ENCODE data around the gene EIPR1.

Gene EIPR1

DNA sequence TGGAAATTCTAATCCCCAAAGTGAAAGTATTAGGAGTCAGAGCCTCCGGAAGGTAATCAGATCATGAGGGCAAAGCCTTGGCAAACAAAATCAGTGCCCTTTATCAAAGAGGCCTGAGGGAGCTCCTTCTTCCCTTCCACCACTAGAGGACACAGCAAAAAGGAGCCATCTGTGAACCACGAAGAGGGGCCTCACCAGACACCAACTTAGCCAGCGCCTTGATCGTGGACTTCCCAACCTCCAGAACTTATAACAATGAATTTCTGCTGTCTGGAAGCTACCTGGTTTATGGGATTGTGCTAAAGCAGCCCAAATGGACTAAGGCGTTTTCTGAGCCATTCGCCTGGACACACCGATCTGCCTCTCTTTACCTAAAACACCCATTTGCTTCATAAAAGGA, 133.1 kb downstream of the EIPR1 start:
- DNase-seq: no peak

DNA sequence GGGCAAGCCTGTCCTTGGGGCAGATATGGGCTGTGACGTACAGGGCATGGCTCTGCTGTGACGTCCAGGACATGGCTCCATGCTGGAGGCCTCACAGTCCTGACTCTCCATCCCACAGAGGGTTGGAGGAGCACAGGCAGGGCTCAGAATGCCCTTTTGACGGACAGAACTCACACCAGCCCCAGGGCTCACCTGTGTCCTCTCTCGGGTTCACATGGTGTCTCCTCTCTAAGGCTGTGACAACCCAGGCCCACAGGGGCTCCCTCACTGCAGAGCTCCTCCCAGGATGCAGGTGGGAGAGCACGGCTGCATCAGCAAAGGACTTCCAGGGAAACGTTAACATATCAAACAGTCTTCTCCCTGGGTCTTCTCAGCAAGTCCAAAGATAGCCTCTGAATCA, 133.8 kb downstream of the EIPR1 start:
- DNase-seq: no peak

DNA sequence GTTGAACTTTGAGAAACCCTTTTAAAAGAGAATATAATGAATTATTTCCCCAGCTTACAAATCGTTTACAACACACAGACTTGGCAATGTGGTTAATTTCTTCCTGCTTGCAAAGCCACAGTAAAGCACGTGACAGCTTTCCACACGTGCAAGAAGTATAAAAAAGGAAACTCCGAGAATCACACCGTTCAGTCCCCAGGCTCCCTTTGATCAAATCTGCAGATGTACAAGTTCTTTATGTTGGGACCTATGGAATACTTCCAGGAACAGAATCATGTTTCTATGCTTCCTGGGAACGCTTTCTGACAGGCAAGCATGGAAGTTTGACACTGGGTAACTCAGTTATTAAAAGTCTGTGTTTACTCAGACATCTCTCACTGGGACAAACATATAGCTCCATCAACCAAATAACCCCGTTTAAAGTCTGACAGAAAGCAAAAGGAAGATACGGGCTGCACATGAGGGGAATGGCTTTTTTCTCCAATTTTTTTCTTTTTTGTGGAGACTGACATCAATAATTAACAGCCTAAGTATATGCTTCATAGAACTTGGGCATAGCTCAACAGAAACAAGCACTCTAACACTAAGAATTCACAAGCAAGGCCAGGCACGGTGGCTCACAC, 134.8 kb downstream of the EIPR1 start:
- DNase-seq: no peak

DNA sequence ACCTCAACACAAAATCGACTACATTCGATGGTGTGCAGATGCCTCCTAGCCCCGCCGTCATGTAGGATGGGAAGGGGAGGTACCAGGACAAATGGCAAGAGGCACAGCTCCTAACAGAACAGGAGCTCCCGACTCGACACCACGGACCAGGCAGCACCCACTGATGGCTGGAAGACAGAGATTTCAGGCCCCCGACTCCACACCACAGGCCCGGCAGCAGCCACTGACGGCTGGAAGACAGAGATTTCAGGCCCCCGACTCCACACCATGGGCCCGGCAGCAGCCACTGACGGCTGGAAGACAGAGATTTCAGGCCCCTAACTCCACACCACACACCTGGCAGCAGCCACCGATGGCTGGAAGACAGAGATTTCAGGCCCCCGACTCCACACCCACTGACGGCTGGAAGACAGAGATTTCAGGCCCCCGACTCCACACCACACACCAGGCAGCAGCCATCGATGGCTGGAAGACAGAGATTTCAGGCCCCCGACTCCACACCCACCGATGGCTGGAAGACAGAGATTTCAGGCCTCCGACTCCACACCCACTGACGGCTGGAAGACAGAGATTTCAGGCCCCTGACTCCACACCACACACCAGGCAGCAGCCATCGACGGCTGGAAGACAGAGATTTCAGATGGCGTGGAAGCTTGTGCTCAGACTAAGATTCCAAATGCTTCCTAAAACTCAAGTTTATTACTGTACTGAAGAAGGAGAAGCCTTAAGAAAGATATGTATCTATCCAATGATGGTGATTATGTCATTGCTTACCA, 135.5 kb downstream of the EIPR1 start:
- DNase-seq: no peak

DNA sequence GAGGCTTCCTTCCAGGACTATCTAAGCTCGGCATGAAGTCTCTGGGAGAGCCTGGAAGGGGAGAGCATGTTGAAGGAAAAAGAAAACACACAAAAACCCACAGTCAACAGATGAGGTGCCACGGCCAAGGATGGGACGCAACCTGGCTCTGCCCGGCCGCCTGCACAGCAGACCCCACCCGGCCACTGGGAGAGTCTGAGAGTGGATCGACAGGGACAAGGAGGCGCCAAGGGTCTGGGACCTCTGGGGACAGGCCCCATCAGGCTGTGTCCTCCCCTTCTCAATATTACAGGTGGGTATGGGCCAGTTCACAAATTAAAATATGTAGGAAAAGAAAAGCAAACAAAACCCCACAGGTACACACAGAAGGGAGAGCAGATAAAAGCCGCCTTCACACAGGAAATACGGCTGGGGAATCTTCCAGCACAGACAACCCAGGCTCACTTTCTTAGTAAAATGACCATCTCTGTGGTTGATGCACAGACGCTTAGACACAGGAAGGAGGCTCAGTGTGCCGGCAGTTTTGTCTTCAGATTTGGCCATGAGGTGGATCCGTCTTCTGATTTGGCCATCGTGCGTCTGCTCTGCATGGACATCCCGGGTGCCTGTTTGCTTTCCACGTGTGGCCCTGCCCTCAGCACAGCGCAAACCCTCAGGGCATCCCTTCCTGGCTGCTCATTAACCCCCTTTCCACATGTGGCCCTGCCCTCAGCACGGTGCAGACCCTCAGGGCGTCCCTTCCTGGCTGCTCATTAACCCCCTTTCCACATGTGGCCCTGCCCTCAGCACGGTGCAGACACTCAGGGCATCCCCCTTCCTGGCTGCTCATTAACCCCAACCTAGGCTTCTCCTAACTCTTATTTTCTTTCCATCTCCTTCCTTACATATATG, 138.4 kb downstream of the EIPR1 start:
- no peak for DNase-seq

DNA sequence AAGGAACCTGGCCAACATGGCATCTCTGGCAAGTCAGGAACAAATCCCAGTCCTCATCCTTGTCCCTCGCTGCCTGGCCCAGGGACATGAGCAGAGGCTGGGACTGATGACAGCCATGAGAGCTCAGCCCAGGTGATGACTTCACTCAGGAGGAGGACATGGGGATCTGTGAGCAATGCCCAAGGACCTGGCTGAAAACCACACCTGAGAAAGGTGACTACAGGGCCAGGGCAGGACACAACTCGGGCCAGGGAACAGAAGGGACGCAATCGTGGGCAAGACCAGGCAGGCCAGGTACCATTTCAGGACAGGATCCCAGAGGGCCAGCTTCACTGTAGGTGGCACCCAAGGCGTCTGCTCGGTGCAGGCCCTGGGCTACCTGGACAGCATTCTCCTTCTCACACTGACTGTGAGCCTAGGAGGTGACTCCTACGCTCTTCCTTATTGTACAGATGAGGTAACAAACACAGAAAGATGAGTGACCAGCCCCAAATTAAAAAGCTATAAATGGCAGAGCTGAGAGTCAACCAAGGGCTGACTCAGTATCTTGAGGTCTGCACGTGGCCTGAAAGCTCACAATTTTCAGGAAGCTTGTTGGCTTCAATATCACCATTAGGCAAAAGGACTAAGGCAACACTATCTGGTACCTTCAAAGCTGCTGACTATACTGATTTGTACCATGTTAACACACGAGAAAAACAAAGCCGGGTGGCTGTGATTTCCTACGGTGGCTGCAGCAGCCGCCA, 141.1 kb downstream of the EIPR1 start:
- no peak for DNase-seq

DNA sequence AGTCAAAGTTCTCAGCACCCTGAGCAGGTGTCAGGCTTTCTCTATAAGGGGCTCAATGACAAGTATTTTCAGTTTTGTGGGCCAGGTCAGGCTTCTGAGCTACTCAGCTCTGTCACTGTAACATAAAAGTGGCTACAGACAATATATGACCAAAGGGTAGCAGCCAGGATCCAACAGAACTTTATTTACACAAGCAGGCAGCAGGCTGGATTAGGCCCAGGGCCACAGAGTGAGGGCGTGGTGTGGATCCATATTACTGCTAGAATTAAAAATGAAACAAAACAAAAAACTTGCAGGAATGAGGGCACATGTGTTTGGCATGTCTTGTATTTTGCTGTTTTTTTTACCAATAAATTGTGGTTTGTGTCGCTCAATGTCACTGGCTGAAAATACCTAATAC, 143.7 kb downstream of the EIPR1 start:
- no peak for DNase-seq

DNA sequence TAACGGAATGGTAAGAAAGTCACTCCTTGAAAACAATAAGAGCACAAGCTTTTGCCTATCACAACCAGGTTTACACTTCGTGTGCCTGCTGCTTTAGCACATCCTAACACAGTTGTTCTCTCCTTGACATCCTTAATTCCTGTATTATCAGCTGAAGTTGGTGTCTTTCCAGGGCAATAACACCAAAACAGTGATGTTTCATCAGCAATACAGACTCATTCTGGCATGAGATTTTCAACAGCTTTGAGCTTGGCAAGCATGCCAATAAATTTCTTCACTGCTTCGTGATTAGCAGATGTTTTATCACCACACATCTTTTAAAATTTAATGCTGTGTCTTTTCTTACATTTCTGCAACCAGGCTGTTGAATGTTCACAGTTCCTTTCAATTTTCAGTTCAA, 148.4 kb downstream of the EIPR1 start:
- DNase-seq: no peak

DNA sequence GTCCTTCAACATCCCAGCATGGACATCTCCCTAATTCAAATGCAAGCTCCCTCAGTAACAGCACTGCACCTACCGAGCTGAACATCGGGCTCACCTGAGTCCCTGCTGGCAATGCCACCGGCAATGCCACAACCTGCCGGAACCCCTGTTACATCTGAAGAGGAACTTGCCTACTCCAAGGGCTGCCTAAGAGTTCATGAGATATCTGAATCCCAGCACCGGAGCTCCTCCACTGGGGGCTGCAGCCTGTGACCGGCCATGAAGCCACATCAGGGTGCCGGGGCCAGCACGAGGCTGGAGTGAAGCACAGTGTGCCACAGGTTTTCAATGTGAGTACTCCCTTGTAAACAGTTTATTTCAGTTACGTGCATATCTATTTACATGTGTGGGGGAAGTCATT, 152.9 kb downstream of the EIPR1 start:
- DNase-seq: no peak

DNA sequence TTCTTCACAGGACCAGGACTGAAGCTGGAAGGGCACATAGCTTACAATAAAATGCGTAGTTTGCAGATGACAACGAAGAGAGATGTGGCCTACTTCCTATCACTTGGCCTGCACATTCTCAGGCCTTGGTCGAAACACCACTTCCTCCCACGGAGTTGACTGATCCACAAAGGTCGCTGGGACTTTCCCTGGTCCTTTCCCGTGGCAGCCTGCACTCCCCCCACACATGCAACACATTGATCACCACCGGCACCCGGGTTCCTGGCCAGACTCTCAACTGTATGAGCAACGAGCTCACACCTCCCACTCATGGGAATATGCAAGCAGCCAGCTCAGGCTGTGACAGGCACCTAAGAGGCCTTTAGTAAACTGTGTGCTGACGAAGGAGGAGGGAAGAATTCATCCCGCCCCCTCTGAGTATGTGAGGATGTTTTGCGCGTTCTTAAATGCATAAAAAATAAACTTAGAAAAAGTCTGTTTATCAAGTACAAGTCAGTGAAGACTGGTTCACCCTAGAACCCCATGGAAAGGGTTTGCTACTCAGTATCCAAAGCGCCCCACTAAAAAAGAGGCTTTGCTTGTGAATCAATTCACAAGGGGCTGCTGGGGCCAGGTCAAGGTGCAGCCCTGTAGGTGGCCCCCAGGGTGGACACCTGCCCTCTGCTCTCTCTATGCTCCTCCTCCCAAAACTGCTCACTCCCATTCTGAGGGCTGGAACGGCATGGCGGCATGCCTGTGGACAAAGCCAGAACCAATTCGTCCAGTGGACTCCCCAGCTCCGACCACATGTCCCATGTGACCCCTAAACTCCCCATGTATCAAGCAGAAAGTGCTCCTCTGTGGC, 154.3 kb downstream of the EIPR1 start:
- no peak for DNase-seq

DNA sequence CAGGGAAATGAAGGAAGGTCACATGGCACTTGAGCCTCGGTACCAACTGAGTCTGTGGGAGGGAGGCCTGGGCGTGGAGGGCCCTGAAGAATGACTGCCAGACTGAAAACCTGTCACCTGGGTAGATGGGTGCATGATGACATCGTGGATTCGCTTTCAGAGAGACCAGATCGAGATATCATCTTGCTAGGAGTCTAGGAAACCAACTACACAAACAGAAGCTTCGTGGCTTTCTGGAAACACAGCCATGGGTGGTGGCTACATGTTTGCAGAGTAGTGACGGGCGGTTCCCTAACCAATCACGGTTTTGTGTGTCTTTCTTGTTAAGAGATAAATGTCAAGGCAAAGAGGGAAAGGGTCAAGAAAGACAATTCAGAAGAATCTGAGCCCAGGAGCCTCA, 155.0 kb downstream of the EIPR1 start:
- DNase-seq: no peak

DNA sequence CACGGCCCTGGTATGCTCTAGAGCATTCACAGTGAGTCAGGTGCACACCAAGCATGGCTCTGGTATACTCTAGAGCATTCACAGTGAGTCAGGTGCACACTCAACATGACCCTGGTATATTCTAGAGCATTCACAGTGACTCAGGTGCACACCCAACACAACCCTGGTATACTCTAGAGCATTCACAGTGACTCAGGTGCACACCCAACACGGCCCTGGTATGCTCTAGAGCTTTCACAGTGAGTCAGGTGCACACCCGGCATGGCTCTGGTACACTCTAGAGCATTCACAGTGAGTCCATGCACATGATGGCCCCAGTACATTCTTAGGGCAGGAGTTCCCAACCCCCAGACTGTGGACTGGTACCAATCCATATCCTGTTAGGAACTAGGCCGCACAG, 158.1 kb downstream of the EIPR1 start:
- no peak for DNase-seq

DNA sequence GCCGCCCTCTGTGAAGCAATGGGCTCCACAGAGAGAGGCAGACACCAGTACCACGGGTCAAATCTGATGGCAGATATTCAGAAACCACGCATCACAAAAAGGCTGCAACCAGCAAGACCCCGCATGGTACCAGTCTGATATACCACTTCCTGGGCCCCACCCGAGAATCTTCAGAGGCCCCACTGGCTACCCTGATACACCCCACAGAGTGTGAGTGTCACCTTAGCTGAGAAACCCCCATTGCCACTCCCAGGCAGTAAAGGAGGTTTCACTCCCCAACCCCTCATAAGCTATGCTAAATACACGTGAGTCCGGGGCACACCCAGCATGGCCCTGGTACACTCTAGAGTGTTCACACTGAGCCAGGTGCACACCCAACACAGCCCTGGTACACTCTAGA, 160.0 kb downstream of the EIPR1 start:
- no peak for DNase-seq

DNA sequence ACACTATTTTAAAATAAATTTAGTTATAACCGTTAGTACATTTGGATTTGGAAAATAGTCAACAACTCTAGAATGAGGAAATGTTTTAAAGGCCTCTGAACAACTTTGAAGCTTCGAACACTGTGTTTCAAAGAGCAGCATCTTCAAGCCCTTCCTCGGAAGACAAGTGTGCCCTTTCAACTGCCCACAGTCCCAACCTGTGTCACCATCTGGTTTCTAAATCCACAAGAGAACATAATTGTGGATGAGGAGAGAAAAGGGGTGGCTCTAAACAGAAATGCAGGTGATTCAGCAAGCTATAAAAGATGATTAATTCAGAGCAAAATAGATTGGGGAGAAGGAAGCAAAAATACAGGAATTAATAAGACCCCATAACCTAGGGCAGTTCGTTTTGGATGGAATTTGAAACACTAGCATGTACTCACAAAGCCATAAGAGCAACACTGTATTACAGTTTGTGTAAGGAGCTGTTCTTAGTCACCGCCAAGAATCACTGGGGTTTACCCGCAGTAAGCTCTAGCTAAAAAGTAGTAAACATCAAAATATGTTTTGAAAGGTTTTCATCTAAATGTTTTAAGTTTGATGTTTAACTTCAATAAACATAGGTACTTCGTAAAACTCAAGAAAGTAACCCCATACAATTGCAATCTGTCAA, 160.7 kb downstream of the EIPR1 start:
- no peak for DNase-seq

DNA sequence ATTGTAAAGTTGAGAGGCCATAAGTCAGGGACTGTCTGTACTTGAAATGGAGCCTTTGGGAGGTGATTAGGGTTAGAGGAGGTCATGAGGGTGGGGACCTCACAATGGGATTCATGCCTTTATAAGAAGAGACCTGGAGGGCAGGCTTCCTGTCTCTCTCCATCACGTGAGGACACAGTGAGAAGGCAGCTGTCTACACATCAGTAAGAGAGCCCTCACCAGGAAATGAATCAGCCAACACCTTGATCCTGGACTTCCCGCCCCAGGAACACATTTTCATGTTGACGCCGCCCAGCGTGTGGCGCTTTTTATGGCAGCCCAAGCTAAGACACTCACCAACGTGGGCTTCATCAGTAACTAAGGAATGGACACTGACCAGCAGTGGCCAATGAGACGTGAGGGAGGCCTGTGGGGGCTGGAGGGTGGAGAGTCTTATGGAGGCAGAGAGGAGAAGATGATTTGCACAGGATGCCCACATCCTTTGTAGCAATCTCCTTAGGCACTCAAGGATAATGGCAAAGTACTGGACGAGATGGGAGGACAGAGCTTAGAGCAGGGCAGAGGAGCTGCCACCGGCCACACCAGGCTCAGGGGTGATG, 162.7 kb downstream of the EIPR1 start:
- no peak for DNase-seq

DNA sequence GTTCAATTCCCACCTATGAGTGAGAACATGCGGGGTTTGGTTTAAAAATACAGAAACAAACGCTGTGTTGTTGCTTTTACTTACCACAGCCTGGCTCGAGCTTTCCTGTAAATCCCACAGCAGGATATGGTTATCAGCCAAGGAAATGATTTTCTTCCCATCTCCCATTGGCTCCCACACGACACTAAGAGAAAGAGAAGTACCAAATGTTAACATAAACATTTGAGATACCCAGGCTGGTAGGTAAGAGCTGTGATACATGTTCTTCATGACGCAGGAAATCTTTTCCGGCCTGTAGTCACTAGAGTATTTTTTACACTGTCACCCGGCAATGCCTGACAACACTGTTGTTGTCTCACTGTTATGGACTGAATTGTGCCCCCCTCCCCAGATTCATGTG, 163.6 kb downstream of the EIPR1 start:
- no peak for DNase-seq

DNA sequence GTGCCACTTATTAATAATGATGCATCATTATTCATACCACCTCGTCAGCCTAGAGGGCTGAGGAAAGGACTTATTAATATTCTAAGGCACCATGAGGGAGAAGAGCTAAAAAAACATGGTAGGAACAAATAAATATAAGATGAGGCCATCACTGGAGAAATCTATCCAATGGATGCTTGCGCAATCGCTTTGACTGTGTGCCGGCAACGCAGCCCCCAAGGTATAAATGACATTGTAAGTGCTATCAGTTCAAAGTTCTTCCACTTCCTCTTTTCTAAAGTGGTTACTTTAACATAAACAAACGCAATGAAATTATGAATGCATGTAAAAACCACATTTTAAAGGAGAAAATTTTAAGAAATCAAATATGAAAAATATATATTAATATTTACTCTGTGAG, 164.6 kb downstream of the EIPR1 start:
- no peak for DNase-seq

DNA sequence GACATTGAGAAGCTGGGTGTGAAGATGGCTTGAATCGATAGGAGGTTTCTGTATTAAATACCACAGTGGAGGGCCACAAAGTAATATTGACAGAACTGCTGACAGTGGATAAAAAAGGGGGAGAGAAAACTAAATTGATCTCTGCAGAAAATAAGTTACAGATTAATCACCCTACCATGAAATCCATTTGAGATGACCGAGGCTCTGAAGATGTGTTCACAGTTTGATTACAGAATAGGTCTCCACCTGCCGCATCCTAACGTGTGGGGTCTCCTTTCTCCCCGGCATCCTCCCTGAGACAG, 165.6 kb downstream of the EIPR1 start:
- DNase-seq: no peak

DNA sequence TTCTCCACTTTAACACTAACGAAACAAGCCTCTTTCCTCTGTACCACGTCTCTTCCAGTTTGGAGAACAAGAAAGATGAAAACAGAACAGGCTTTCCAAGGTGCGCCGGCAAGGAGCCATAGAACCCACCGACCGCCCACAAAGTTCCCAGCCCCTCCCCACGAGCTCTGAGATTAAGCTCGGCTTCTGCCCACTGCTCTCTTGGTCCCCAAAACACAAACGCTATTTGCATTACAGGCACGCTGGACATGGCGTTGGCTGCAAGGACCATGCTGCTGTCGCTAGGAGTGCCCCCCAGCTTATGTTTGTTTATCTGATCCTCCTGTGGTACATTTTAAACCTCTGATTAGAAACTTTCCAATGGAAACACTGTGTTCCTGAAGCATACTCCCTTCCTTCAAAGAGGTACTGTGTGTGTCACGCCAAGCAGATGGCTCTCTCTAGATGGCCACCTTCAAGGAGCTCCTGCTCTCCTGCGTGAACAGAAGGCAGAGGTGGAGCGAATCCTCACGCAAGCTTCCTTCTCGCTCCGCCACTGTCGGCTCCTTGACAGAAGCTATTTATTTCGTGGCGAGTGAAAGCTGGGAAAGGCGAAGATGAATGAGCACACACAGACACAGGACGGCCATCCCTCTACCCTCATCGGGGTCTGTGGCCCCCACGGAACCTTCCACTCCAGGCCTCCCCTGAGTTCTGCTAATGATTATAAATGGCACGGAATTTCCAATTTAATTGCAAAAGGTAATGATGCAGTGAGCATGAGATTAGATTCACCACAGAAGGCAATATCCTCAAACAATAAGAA, 166.2 kb downstream of the EIPR1 start:
- no peak for DNase-seq

DNA sequence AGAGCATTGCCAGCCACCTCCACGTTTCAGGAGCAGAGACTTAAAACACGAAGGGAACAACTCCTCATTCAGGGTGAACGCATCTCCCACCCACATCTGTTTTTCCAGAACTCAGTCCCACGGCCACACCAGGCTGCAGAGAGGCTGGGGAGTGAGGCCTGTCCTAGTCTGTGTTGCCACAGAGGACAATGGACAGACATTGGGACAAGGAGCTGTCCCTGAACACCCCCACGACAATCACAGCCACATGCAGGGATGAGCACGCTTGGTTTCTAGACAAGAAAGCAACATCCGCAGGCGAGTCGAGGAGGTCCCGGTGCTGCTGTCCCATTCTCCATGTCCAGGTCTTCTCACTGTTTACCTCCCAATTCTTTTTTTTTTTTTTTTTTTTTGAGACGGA, 167.4 kb downstream of the EIPR1 start:
- DNase-seq: no peak
